H9 (cell line): Measurements from ENCODE around the gene SH3RF2. TPM values are rescaled to one million over a fixed set of nuclear protein-coding genes. Genes with fewer than 3 reads are reported as not detected.

Experiments
- DNase-seq: peaks from one replicate; pipeline ENCODE4 v3.0.0-alpha.2; 2017
- H2AFZ ChIP-seq: one replicate; pipeline ENCODE4 v1.6.1; 2013; ENCODE audit warnings: mild to moderate bottlenecking, low read length, control low read depth, moderate library complexity
- H2AK5ac ChIP-seq: 2 replicates; pipeline ENCODE4 v1.6.1; 2013; ENCODE audit warnings: low read length, control low read depth, mixed read lengths; ENCODE audit not compliant: insufficient read length
- H2BK120ac ChIP-seq: one replicate; pipeline ENCODE4 v1.6.1; 2013; ENCODE audit warnings: low read depth, mild to moderate bottlenecking, low read length, control low read depth, inconsistent platforms; ENCODE audit not compliant: poor library complexity, severe bottlenecking
- H2BK12ac ChIP-seq: 2 replicates; pipeline ENCODE4 v1.6.1; 2013; ENCODE audit warnings: low read length, control low read depth, mixed read lengths, low read depth; ENCODE audit not compliant: insufficient read length
- H2BK15ac ChIP-seq: 2 replicates; pipeline ENCODE4 v1.6.1; 2013; ENCODE audit warnings: low read depth, low read length, control low read depth
- H2BK20ac ChIP-seq: one replicate; pipeline ENCODE4 v1.6.1; 2013; ENCODE audit warnings: low read depth, mild to moderate bottlenecking, low read length, control low read depth, inconsistent platforms; ENCODE audit not compliant: poor library complexity, severe bottlenecking
- H2BK5ac ChIP-seq: 2 replicates; pipeline ENCODE4 v1.6.1; 2013; ENCODE audit warnings: low read length, control low read depth, mixed read lengths; ENCODE audit not compliant: insufficient read length
- H3K14ac ChIP-seq: 2 replicates; pipeline ENCODE4 v1.6.1; 2013; ENCODE audit warnings: low read length, control low read depth; ENCODE audit not compliant: insufficient read depth
- H3K18ac ChIP-seq: 2 replicates; pipeline ENCODE4 v1.6.1; 2013; ENCODE audit warnings: low read depth, mild to moderate bottlenecking, mixed read lengths, low read length, control low read depth; ENCODE audit not compliant: insufficient read length
- H3K23ac ChIP-seq: 2 replicates; pipeline ENCODE4 v1.6.1; 2013; ENCODE audit warnings: low read length, control low read depth, mixed read lengths, low read depth; ENCODE audit not compliant: insufficient read length
- H3K23me2 ChIP-seq: 2 replicates; pipeline ENCODE4 v1.6.1; 2013; ENCODE audit warnings: low read depth, mild to moderate bottlenecking, mixed read lengths, low read length, control low read depth; ENCODE audit not compliant: insufficient read length, poor library complexity, severe bottlenecking
- H3K27ac ChIP-seq: 2 replicates; pipeline ENCODE4 v1.5.1; 2013; ENCODE audit warnings: low read length, control low read depth, mixed read lengths, low read depth; ENCODE audit not compliant: insufficient read length
- H3K27me3 ChIP-seq: 2 replicates; pipeline ENCODE4 v1.6.1; 2013; ENCODE audit warnings: low read length, control low read depth, inconsistent platforms; ENCODE audit not compliant: insufficient read depth
- H3K4ac ChIP-seq: 2 replicates; pipeline ENCODE4 v1.6.1; 2013; ENCODE audit warnings: low read depth, mild to moderate bottlenecking, control low read depth, inconsistent platforms, low read length, moderate library complexity
- H3K4me1 ChIP-seq: 2 replicates; pipeline ENCODE4 v1.6.1; 2013; ENCODE audit warnings: low read length, control low read depth, inconsistent platforms; ENCODE audit not compliant: insufficient read depth
- H3K4me2 ChIP-seq: 2 replicates; pipeline ENCODE4 v1.6.1; 2013; ENCODE audit warnings: low read length, control low read depth, mixed read lengths; ENCODE audit not compliant: insufficient read length, insufficient read depth
- H3K56ac ChIP-seq: 2 replicates; pipeline ENCODE4 v1.6.1; 2013; ENCODE audit warnings: low read depth, mild to moderate bottlenecking, mixed read lengths, low read length, control low read depth; ENCODE audit not compliant: insufficient read length
- H3K79me1 ChIP-seq: 2 replicates; pipeline ENCODE4 v1.6.1; 2013; ENCODE audit warnings: low read depth, mild to moderate bottlenecking, moderate library complexity, low read length, control low read depth, inconsistent platforms; ENCODE audit not compliant: insufficient read depth, poor library complexity, severe bottlenecking
- H3K79me2 ChIP-seq: 2 replicates; pipeline ENCODE4 v1.6.1; 2013; ENCODE audit warnings: low read length, control low read depth, inconsistent platforms; ENCODE audit not compliant: insufficient read depth
- H3K9ac ChIP-seq: 2 replicates; pipeline ENCODE4 v1.6.1; 2013; ENCODE audit warnings: low read length, control low read depth, mixed read lengths; ENCODE audit not compliant: insufficient read length; ENCODE audit errors: extremely low read depth
- H3K9me3 ChIP-seq: one replicate; pipeline ENCODE4 v1.6.1; 2013; ENCODE audit warnings: low read depth, low read length, inconsistent platforms; ENCODE audit not compliant: control insufficient read depth
- H3T11ph ChIP-seq: one replicate; pipeline ENCODE4 v1.6.1; 2013; ENCODE audit warnings: mild to moderate bottlenecking, low read length, control low read depth, inconsistent platforms
- H4K20me1 ChIP-seq: one replicate; pipeline ENCODE4 v1.6.1; 2013; ENCODE audit not compliant: control insufficient read depth, insufficient read length, insufficient read depth
- H4K5ac ChIP-seq: 2 replicates; pipeline ENCODE4 v1.6.1; 2013; ENCODE audit warnings: low read depth, mild to moderate bottlenecking, mixed read lengths, low read length, control low read depth; ENCODE audit not compliant: insufficient read length
- H4K8ac ChIP-seq: replicated peaks from 2 replicates; pipeline ENCODE4 v1.6.1; 2013; ENCODE audit warnings: low read length, control low read depth, mixed read lengths, low read depth; ENCODE audit not compliant: insufficient read length
- H4K91ac ChIP-seq: 2 replicates; pipeline ENCODE4 v1.6.1; 2013; ENCODE audit warnings: low read depth, mild to moderate bottlenecking, moderate library complexity, mixed read lengths, low read length, control low read depth; ENCODE audit not compliant: insufficient read length
- H3K27ac Mint-ChIP-seq, 3 experiments: 2 replicates in 2 of 3; 3 replicates in 1 of 3; pipeline ENCODE4 v1.8.0; 2020 to 2021; ENCODE audit warnings: mixed read lengths in 3 of 3, mild to moderate bottlenecking in 1 of 3, moderate library complexity in 1 of 3
- H3K27me3 Mint-ChIP-seq: 2 replicates; pipeline ENCODE4 v1.8.0; 2021; ENCODE audit warnings: low read depth, mild to moderate bottlenecking, moderate library complexity, mixed read lengths
- H3K36me3 Mint-ChIP-seq, 3 experiments: 2 replicates in 2 of 3; 3 replicates in 1 of 3; pipeline ENCODE4 v1.8.0; 2020 to 2021; ENCODE audit warnings: low read depth in 3 of 3, mixed read lengths in 3 of 3; ENCODE audit not compliant: insufficient read depth in 1 of 3
- H3K4me1 Mint-ChIP-seq, 2 experiments: 2 replicates each; pipeline ENCODE4 v1.8.0; 2020; ENCODE audit warnings: mixed read lengths in 2 of 2
- H3K4me3 Mint-ChIP-seq, 2 experiments: 2 replicates in 1 of 2; 3 replicates in 1 of 2; pipeline ENCODE4 v1.8.0; 2020 to 2021; ENCODE audit warnings: mild to moderate bottlenecking in 2 of 2, mixed read lengths in 2 of 2, moderate library complexity in 1 of 2
- H3K9me3 Mint-ChIP-seq, 2 experiments: 2 replicates in 1 of 2; 3 replicates in 1 of 2; pipeline ENCODE4 v1.8.0; 2020; ENCODE audit warnings: mild to moderate bottlenecking in 2 of 2, mixed read lengths in 2 of 2, moderate library complexity in 1 of 2
- CTCF ChIP-seq: fragments of 200-600 bp; sonication (generic); conservative IDR thresholded peaks from 3 replicates; pipeline ENCODE4 v1.8.0; 2021; ENCODE audit warnings: antibody characterized with exemption, mild to moderate bottlenecking
- WGBS: extraction: QIAGEN DNeasy Blood & Tissue Kit; methylation state at CpG from one replicate; pipeline ENCODE4 v1.1.7; 2013; ENCODE audit warnings: missing lambda C conversion rate, low lambda C conversion rate, mixed read lengths; ENCODE audit not compliant: insufficient read length; ENCODE audit errors: extremely low coverage; 5-methylcytosine and 5-hydroxymethylcytosine counted together
- total RNA-seq: library from RNA; stranded (reverse); gene quantifications from 2 replicates; pipeline ENCODE4 v1.2.1, GENCODE V29; 2021

SH3RF2 gene
- total RNA-seq, 1 experiment from 2014 or later = 0.66 TPM

DNA sequence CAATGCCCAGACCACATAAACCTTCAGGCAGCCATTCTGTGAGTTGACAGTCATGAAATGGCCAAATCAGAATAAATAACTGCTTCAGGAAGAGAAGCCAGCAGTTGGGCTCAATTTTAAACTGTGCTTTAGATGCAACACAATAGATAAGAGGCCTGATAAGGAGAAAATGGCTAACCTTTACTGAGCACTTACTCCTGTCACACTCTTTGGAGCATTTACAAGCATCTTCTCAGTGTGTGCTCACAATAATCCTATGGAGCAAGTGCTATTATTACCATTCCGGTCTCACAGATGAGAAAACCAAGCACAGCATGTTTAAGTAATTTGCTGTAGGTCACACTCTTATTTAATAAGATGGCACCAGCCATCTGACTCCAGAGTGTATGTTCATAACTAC is 11.5 kb upstream of the SH3RF2 start:
- Histone ChIP-seq H4K91ac (no peak overlapping the region), H3K56ac (no peak overlapping the region), H3K23ac (no peak overlapping the region), H2BK15ac (no peak overlapping the region), H2BK20ac (no peak overlapping the region), H3K79me2 (no peaks in the 10 kb centered on the region), H3K27me3 (no peaks in the 10 kb centered on the region), H3K9ac (no peak overlapping the region), H3K14ac (no peak overlapping the region), H3K18ac (no peak overlapping the region), H2AK5ac (no peak overlapping the region), H3K79me1 (no peaks in the 10 kb centered on the region), H3K4ac (no peak overlapping the region), H4K5ac (no peak overlapping the region), H4K8ac (no peak overlapping the region), H4K20me1 (no peaks in the 10 kb centered on the region), H3K27ac (no peak overlapping the region), H2BK12ac (no peak overlapping the region), H2BK5ac (no peak overlapping the region), H3K4me1 (no peaks in the 10 kb centered on the region; the same call in 1 of the 2 replicates), H2BK120ac (no peak overlapping the region), H3K9me3 (no peaks in the 10 kb centered on the region), H2AFZ (no peak overlapping the region), H3K23me2 (no peaks in the 10 kb centered on the region), H3T11ph (no peak overlapping the region), H3K4me2 (no peak overlapping the region)
- no peak for DNase-seq
- Mint-ChIP-seq H3K27me3 (no peaks in the 10 kb centered on the region), H3K36me3 (no peaks in the 10 kb centered on the region; a peak in 1 of 7 replicates), H3K4me1 (peaks cover 12 to 14% of the 10 kb centered on the region in 2 experiments), H3K27ac (no peak overlapping the region), H3K9me3 (peaks cover 0 to 2% of the 10 kb centered on the region in 2 experiments; a peak in 1 of 5 replicates), H3K4me3 (no peak overlapping the region)
- WGBS = no CpG with 5 or more reads among the region's 1 CpG
- TF ChIP-seq CTCF = no peak
